Stimulated activated CD8-positive, alpha-beta memory T cell treated with anti-CD3 and anti-CD28 coated beads, Interleukin-4, amount 100 ng/mL, for 4 hours (primary cell): ENCODE measurements around the gene GLRX3.

ENCODE experiments used
- DNase-seq, 2 donors: peaks; one replicate each; pipeline ENCODE4 v3.0.0-alpha.2; 2020; ENCODE audit warnings: low read depth in 2 of 2, low spot score in 1 of 2

GLRX3 gene

DNA sequence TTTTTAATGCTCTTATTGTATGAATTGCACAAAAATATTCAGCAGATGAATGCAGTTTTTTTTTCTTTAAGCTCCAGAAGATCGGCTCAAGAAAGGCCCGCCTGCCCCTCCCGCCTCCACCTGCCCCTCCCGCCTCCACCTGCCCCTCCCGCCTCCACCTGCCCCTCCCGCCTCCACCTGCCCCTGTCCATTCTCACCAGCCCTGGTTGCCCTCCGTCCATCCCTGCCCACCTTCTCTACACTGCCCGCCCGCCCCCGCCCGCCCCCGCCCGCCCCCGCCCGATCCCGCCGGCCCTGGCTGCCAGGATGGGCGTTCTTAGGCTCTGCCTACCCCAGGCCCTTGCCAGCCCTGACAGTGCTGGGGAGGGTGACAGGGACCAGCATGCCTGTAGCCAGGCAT, 67.4 kb downstream of the GLRX3 start:
- DNase-seq, result no peak

GRCh38 chr10:130206216-130206737, 70.1 kb downstream of the GLRX3 start:
- no peak for DNase-seq

DNA sequence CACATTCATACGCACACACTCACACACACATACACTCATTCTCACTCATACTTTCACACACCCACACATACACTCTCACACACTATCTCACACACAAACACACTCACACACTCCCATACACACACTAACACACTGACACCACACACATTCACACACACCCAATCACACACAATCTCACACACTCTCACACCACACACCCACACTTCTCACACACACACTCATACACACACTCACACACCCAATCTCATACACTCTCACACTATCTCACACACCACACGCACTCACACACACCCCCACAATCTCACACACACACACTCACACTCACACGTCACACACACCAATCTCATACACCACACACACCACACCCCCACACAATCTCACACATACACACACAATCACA, 71.0 kb downstream of the GLRX3 start:
- DNase-seq, result no peak

- no peak for DNase-seq
Measured at GRCh38 chr10:130208807-130209206, 72.6 kb downstream of the GLRX3 start.

DNA sequence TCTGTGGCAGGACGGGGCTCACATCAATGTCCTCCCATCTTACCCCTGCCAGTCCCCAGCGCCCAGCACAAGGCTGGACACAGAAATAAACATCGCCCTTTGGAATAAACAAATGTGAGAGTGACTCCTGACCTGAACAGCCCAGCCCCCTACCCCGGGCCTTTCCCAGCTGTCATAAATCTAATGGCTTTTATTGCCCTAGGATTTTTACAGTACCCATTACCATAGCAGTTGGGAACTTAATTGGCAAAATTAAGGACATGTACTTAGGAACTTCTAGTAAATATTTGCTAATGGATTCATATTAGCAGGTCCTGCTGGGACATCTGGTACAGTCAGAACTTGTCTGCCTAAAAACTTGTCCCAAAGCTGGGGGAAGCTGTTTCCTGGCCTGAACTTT, 76.6 kb downstream of the GLRX3 start:
- DNase-seq, result no peak

DNA sequence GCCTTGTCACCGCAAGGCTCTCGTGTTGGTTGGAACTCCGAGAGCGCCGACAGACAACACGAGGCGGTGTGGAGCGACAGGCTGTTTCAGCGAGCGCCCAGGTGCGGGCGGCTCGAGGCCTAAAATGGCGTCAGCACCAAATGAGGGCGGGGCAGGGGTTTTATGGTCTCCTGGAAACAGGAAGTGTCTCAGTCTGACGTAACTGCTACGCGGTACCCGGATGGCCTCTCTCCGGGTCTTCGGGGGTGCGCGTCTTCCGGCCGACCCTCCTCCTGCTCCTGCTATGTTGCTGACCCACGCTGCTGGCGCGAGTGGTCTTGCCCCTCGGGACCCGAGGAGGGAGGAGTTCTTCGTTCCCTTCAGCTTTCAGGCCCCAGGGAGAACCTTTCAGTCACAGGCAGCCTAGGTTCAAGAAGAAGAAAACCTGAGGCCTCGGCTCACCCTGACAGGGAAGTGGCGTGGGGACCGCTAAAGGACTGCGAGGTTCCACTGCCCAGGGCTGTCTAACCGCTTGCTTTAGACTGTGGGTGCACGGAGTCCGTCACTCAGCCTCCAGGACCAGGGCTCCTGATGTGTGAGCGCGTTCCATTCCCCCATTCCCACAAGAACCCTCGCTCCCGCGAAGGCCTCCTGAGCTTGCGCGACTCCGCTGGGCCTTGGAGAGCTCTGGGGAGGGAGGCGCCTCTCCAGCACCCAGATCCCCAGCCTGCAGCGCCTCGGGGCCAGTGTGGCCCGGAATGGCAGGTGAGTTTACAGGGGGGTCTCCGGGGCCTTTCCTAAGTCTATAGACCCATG, 77.3 kb downstream of the GLRX3 start:
- no peak for DNase-seq

- no peak for DNase-seq
Measured at GRCh38 chr10:130214431-130214830, 78.2 kb downstream of the GLRX3 start.

DNA sequence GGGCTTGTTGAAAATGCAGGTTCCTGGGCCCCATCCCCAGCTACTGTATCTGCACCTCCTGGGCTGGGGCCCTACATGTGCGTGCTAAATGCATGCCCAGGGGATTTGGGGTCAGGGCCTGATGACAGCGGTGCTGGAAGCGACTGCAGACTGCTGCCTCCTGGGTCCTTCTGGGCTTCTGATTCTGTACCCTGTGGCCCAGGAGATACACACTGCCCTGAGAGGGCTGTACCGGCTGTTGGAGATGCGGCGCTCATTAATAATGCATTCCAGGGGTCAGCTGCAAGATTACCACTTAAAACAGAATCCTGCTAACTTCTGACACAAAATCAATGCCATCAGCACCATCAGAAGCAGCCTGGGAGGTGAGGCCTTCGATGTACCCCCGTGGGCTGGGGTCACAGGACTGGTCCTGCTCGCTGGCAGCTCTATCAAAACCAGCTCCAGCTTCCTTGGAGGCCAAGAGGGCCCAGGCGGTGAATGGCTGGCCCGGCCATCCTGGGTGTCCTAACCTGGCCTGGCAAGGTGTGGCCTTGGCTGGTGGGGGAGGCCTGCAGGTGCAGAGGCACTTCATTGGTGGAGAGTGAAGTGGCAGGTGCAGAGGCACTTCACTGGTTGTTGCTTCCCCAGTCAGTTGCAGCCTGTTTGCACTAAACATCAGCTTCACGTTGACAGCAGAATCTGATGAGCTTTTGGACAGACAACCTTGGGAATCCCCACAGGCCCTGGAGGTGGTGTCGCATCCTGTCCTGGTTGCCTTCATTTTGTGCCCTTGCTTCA, 79.2 kb downstream of the GLRX3 start:
- DNase-seq, result no peak

- no peak for DNase-seq
Measured at GRCh38 chr10:130215931-130216231, 79.7 kb downstream of the GLRX3 start.

DNA sequence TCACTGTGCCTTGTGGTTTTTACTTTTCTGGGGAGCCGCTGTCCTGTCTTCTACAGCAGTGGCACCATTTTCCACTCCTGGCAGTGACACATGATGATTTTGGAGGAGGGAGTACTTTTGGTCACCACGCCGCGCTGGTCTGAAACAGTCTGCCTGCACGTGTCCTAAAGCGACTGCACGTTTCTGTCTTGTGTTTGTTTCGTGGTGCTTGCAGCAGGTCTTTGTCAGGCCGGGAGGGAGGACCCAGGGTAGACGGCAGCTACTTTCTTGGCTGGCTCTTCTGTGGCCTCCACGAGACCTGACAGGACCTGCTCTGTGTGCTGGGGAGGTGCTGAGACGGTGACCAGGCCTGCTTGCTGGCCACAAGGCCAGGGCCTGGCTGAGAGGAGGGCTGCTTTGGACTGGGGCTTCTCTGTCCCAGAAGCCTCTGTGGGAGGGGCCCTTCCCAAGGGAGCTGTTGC, 82.0 kb downstream of the GLRX3 start:
- no peak for DNase-seq

- no peak for DNase-seq
Measured at GRCh38 chr10:130218936-130219335, 82.7 kb downstream of the GLRX3 start.

DNA sequence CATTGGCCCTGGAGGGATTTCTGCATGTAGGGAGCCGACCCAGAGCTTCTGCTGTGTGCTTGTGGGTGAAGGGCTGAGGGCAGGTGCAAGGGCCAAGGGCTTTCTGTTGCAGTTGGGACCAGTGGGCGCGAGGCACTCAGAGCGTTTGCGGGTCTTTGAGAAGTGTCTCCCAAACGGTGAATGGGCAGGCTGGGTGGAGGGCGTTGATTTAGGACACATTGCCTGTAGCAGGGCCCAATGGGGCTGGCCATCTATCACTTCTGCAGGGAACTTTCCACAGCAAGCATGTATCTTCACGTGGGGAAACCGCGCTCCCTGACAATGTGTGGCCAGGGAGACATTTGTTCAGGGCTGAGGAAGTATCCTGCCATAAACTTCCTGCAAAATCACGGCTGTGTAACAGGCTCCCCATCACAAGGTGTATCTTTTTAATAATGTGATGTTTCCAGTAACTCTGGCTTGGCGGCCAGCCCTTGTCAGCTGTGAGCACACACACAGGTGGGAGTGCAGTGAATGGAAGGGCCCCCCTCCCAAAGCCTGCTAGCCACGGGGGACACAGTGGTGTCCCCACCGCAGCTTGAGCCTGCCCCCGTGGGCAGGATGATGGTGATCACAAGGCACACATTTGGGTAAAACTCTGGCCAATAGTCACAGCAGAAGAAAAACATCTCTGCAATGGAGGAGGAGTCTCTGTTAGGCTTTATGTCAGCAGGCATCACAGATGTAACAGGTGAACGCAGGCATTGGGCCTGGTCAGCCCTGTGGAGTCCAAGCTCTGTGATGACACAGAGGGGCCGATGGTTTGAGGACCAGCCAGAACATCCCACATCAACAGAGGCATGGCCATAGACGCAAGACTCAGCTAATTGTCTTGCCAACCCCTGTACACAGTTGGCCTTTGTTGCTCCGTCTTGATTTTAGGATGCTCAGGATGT, 84.3 kb downstream of the GLRX3 start:
- DNase-seq, result no peak

DNA sequence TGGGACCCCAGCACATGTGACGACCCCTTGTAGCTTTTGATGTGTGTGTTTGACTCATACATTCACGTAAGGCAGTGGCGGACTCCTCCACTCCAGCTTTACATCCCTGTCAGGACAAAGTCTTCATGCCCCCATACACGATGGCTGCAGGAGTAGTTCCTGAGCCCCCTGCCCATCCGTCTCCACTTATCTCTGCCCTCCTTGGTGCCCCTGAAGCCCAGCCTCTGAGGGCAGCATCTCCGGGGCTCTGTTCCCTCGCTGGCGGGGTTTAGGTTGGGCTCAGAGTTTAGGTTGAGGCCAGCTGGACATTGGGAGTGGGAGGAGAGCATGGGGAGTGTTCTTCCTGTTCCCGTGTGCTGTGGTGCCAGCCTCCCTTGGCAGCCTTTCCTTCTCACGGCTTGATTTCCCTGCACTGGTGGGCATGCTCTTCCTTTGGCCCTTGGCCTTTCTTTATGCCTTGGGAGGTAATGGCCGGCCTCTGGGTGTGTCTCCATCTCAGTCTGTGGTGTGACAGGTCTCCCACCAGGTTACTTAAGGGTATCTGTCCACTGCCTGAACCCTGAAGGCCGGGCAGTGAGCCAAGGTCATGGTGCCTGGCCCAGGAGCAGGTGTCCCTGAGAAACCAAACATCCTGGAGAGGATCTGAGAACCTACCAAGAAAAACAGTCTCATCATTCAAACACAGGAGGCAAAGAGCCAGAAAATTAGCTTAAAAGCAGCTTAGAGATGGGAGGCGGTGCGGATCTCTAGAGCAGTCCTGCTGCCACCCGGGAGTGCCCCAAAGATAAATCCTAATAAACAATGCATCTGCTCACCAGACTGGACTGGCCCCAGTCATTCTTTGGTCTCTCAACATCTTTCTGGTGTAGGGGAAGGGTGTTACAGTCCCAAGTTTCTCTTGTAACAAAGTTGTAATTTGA, 85.5 kb downstream of the GLRX3 start:
- no peak for DNase-seq

DNA sequence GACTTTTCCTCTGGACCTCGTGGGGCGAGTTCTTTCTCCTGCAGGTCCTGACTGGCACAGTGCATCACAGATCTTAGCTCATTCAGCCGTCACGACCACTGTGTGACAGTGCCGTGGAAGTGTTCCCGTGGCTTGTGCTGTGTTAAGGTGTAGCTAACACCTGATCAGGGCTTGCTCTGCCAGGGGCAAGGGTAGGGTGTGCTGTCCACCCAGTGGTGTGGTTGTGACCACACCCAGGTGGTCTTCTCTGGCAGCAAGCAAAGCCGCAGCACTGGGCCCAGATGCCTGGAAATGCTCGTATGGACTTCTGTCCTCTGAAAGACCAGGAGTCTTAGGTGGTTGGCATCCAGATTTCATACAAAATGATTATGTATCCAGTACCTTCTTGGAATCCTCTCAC, 86.2 kb downstream of the GLRX3 start:
- DNase-seq, result no peak

DNA sequence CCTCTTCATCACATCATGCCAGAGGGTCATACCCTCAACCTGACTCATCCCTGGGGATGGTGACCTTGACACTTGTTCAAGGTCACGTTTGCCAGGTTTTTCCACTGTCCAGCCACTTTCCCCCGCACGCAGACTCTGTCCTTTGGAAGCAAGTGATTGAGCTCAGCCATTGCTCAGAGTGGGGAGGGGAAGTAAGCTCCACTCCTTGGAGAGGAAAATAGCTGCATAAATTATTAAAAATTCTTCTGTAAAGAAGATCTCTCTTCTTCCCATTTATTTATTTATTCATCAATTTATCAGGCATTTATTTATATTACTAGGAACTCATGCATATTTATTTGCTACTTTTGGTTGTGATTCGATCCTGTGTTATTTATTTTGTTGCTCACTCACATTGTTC, 88.0 kb downstream of the GLRX3 start:
- DNase-seq, result no peak

GRCh38 chr10:130226012-130226411, 89.8 kb downstream of the GLRX3 start:
- DNase-seq, result no peak

DNA sequence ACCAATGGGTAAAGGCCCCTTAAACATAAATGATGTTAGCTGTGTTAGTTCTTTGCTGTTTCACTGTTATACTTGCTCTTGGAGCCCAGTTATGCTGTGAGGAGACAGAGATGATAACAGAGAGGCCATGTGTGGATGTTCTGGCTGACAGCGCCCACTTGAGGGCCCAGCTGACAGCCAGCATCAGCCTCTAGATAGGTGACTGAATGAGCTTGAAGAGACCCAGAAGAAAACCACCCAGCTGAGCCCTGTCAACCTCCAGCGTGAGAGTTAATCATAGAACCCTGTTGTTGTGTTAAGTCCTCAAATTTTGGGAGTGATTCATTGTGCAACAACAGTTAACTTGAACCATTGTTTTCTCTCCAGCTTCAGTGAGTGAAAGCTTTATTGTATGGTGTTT, 91.7 kb downstream of the GLRX3 start:
- no peak for DNase-seq
